ENCODE measurements around the gene LRP2.

DNA sequence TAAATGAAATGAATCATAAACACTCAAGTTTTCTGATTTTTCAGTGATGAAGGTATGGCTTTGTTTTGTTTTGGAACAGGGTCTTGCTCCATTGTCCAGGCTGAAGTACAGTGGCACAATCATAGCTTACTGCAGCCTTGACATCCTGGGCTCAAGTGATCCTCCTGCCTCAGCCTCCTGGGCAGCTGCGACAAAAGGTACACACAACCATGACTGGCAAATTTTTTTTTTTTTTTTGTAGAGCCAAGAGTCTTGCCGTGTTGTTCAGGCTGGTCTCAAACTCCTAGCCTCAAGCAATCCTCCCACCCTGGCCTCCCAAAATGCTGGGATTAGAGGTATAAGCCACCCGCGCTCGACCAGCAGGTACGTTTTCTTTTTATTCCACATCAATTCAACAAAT, 22.5 kb upstream of the LRP2 start:
- no peak for TF ChIP-seq POLR2A (IDR thresholded peaks at IDR 0.05; ENCODE audit: low read depth, low read length)
- TF ChIP-seq SPI1 (IDR thresholded peaks at IDR 0.05; ENCODE audit: low read depth, low read length): no peak
- no peak for TF ChIP-seq TAF1 (IDR thresholded peaks at IDR 0.05; ENCODE audit: low read depth, low read length)
- TF ChIP-seq POLR2AphosphoS5 (IDR thresholded peaks at IDR 0.05; ENCODE audit: low read depth, low read length): no peak
